Progenitor cell of endocrine pancreas (in vitro differentiated cells): ENCODE data around the gene LGI4. TPM values are rescaled to one million over a fixed set of nuclear protein-coding genes. Genes with fewer than 3 reads are reported as not detected.

Source experiments
- DNase-seq: peaks from one replicate; pipeline ENCODE4 v3.0.0; 2021; ENCODE audit warnings: low spot score; ENCODE audit not compliant: unreplicated experiment
- H3K27ac Mint-ChIP-seq: 2 replicates; pipeline ENCODE4 v1.8.0; 2021; ENCODE audit warnings: mild to moderate bottlenecking, moderate library complexity, mixed read lengths
- H3K27me3 Mint-ChIP-seq: 2 replicates; pipeline ENCODE4 v1.8.0; 2021; ENCODE audit warnings: mixed read lengths
- H3K36me3 Mint-ChIP-seq: 2 replicates; pipeline ENCODE4 v1.8.0; 2022; ENCODE audit warnings: mixed read lengths; ENCODE audit not compliant: insufficient read depth
- H3K4me1 Mint-ChIP-seq: 2 replicates; pipeline ENCODE4 v1.8.0; 2021; ENCODE audit warnings: low read depth, mixed read lengths
- H3K4me3 Mint-ChIP-seq: 2 replicates; pipeline ENCODE4 v1.8.0; 2021; ENCODE audit warnings: low read depth, mild to moderate bottlenecking, moderate library complexity, mixed read lengths
- H3K9me3 Mint-ChIP-seq: 2 replicates; pipeline ENCODE4 v1.8.0; 2021; ENCODE audit warnings: low read depth, mixed read lengths
- CTCF ChIP-seq: fragments of 200-600 bp; sonication (generic); IDR thresholded peaks from one replicate; pipeline ENCODE4 v1.5.0; 2021; ENCODE audit warnings: antibody characterized with exemption, mild to moderate bottlenecking; ENCODE audit not compliant: unreplicated experiment
- total RNA-seq: library from RNA; stranded (reverse); gene quantifications from 2 replicates; pipeline ENCODE4 v1.2.1, GENCODE V29; 2021

The LGI4 gene
- total RNA-seq, 1 donor from 2014 or later: not detected

DNA sequence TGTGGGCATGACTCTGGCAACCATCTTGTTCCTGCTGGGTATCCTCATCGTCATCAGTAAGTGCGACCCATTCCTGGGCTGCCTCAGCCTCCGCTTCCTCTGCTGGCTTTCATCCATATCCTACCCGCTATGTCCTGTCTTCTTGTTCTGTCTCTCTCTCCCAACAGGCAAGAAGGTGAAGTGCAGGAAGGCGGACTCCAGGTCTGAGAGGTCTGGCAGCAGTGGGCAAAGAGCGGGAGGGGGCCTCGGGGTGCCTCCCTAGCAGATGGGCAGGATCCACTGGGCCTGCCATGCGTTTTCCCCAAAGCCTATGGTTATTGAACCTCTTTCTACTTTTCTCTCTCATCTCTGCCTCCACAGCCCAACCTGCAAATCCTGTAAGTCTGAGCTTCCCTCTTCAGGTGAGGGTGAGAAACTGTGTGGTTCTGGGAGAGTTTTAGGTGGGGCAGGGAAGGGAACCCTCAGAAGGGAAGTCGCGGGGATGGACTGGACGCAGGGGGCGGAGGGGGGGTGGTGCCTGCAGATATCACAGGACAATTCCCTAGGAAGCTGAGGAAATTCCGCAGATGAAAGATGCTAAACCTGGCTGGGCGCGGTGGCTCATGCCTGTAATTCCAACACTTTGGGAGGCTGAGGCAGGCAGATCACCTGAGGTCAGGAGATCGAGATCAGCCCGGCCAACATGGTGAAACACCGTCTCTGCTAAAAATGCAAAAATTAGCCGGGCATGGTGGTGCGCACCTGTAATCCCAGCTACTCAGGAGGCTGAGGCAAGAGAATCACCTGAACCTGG is 16.6 kb upstream of the LGI4 start:
- Mint-ChIP-seq H3K9me3 (no peaks in the 10 kb centered on the region), H3K4me1 (peaks cover 15% of the 10 kb centered on the region), H3K27me3 (peaks cover 79% of the 10 kb centered on the region), H3K4me3 (no peak overlapping the region), H3K36me3 (no peaks in the 10 kb centered on the region), H3K27ac (no peak overlapping the region)
- no peak for DNase-seq
- TF ChIP-seq CTCF: no peak

DNA sequence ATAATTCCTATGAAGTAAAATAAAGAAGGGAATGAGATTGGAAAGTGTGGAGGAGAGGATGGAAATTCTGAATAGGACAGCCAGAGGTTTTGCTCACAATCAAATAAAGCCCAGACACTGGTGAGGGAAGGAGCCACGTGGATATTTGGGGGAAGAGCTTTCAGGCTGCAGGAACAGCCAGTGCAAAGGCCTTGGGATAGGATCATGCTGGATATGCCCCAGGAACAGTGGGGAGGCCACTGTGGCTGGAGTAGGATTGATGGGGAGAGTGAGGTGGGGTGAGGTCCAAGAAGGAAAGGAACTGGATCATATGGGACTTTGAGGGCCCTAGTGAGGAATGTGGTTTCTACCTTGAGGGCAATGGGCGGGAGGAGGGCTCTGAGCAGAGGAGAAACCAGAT is 15.6 kb upstream of the LGI4 start:
- Mint-ChIP-seq H3K27ac (no peak overlapping the region), H3K4me3 (no peak overlapping the region), H3K4me1 (peaks cover 15% of the 10 kb centered on the region), H3K9me3 (no peaks in the 10 kb centered on the region), H3K27me3 (peaks cover 76% of the 10 kb centered on the region), H3K36me3 (no peaks in the 10 kb centered on the region)
- no peak for DNase-seq
- TF ChIP-seq CTCF: no peak

DNA sequence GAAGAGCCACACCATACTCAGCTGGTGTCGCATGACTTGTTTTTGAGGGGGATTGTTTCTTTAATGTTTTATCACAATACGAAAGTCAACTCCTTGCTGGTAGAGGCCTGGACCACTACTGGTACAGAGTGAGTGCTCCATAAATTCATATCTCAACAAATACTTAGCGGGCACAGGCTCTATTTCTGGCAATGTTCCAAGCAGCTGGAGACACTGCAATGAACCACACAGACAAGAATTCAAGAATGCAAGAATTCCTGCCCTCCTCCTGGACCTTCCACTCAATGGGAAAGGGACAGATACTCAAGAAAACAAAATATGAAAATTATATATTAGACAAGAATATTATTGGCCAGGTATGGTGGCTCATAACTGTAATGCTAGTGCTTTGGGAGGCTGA is 14.6 kb upstream of the LGI4 start:
- Mint-ChIP-seq H3K4me1 (peaks cover 8% of the 10 kb centered on the region), H3K27me3 (peaks cover 76% of the 10 kb centered on the region), H3K9me3 (no peaks in the 10 kb centered on the region), H3K36me3 (no peaks in the 10 kb centered on the region), H3K27ac (no peak overlapping the region), H3K4me3 (no peak overlapping the region)
- no peak for DNase-seq
- no peak for TF ChIP-seq CTCF

DNA sequence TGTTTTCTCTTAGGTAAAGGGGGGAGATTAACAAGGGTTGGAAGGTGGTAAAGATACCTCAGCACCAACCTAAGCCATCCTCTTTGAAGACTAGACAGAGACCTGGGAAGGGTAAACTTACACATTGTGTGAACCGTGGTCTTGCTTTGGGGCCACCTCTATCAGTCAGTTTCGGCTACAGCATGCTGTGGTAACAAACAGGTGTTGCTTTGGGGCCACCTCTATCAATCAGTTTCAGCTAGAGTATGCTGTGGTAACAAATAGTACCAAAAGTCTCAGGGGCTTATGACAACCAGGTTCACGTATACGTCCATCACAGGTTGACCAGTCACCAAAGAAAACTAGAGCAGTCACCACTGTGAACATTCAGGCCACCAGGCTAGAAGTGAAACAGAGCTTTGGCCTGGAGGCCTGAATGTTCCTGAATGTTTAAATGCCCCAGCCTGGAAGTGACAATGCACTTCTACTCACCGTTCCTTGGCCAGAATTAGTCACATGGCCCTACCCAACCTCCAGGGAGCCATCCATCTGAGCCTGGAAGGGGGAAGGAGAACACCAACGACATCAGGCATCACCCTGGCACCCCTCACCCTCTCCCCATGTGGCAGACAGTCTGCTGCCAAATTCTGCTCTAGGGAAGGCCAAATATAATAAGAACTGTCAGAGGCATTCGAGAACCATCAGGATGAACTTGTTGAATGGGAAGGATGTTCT is 12.0 kb upstream of the LGI4 start:
- DNase-seq: no peak
- H3K27me3 Mint-ChIP-seq: peaks cover 68% of the 10 kb centered on the region
- no peaks in the 10 kb centered on the region for H3K4me1 Mint-ChIP-seq
- H3K4me3 Mint-ChIP-seq: no peak overlapping the region
- TF ChIP-seq CTCF: no peak
- H3K36me3 Mint-ChIP-seq: no peaks in the 10 kb centered on the region
- H3K27ac Mint-ChIP-seq: no peak overlapping the region
- no peaks in the 10 kb centered on the region for H3K9me3 Mint-ChIP-seq

DNA sequence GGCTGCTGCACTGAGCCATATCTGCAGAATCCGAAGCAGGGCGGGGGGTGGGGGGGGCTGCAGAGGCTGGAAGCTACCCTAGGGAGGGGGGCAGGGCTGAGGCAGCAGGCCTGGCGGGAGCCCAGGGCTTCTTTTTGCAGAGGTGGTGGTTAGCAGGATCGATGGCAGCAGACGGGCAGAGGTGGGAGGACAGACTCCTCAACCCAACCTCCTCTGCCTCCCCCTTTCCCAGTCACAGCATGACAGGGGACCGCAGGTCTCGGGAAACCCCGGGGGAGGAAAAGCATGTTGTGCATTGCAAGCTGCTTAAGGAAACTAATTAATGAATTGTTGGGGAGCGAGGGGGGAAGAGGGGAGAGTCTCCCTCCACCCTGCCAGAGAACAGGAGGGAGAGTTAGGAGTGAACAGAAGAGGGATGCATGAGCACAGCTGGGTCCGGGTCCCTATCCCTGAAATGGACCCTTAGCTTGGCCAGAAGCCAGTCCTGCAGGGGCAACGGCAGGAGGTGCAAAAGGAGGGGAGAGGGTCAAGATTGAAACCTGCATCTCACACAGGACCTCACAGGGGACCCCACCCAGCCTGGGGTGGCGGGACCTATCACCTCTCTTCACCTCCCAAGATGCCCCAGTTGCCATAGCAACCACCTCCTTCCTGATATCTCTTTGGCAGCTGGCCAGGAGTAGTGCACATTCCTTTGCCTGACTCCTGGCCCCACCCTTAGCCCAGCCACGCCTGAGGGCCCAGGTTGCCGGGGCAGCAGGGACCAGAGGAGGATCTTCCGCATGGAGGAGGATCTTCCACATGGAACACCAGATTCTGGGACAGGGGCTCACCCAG is 10.0 kb upstream of the LGI4 start:
- Mint-ChIP-seq H3K27ac (no peak overlapping the region), H3K4me1 (peaks cover 3% of the 10 kb centered on the region), H3K27me3 (peaks cover 68% of the 10 kb centered on the region), H3K9me3 (no peaks in the 10 kb centered on the region), H3K36me3 (no peaks in the 10 kb centered on the region), H3K4me3 (no peak overlapping the region)
- no peak for DNase-seq
- TF ChIP-seq CTCF: no peak
